IgD-negative memory B cell (primary cell): Measurements from ENCODE around the gene IGSF21. TPM values are rescaled to one million over a fixed set of nuclear protein-coding genes. Genes with fewer than 3 reads are reported as not detected.
A peak's percentile ranks its signal among the peaks of the same experiment; 100 is the strongest.

Source experiments
- H3K27ac Mint-ChIP-seq, 3 donors: one replicate each; pipeline ENCODE4 v1.8.0; 2020 to 2022; ENCODE audit warnings: mild to moderate bottlenecking in 3 of 3, mixed read lengths in 3 of 3, moderate library complexity in 1 of 3
- H3K27me3 Mint-ChIP-seq: one replicate; pipeline ENCODE4 v1.8.0; 2021; ENCODE audit warnings: mixed read lengths
- H3K36me3 Mint-ChIP-seq: one replicate; pipeline ENCODE4 v1.8.0; 2020; ENCODE audit warnings: mild to moderate bottlenecking, mixed read lengths
- H3K4me1 Mint-ChIP-seq, 3 donors: one replicate each; pipeline ENCODE4 v1.8.0; 2020 to 2022; ENCODE audit warnings: mixed read lengths in 3 of 3, mild to moderate bottlenecking in 1 of 3
- H3K4me3 Mint-ChIP-seq, 4 donors: one replicate each; pipeline ENCODE4 v1.8.0; 2020 to 2022; ENCODE audit warnings: mild to moderate bottlenecking in 4 of 4, mixed read lengths in 4 of 4, moderate library complexity in 3 of 4
- H3K9me3 Mint-ChIP-seq, 3 donors: one replicate each; pipeline ENCODE4 v1.8.0; 2020 to 2021; ENCODE audit warnings: mixed read lengths in 3 of 3, mild to moderate bottlenecking in 1 of 3
- polyA plus RNA-seq: library from polyadenylated mRNA; unstranded; fragments of 300-500 nt; fragmentation: Illumina TruSeq; gene quantifications from one replicate; pipeline ENCODE4 v1.2.3, GENCODE V29; 2021

The IGSF21 gene
- not detected for polyA plus RNA-seq

- Mint-ChIP-seq H3K4me1 (peaks cover 6 to 9% (median 7%) of the 10 kb centered on the region in 3 donors), H3K27ac (no peak within 1 kb of the TSS), H3K27me3 (peaks cover 52% of the 10 kb centered on the region), H3K4me3 (no peak within 1 kb of the TSS), H3K9me3 (peaks cover 0 to 2% (median 0%) of the 10 kb centered on the region in 3 donors), H3K36me3 (no peaks in the 10 kb centered on the region)
Measured at GRCh38 chr1:18107369-18108298, at the start of gene IGSF21. Gene IGSF21, plus strand, starts transcription at chr1:18107798. Its CDS starts 331 bp downstream, at chr1:18108129.

DNA sequence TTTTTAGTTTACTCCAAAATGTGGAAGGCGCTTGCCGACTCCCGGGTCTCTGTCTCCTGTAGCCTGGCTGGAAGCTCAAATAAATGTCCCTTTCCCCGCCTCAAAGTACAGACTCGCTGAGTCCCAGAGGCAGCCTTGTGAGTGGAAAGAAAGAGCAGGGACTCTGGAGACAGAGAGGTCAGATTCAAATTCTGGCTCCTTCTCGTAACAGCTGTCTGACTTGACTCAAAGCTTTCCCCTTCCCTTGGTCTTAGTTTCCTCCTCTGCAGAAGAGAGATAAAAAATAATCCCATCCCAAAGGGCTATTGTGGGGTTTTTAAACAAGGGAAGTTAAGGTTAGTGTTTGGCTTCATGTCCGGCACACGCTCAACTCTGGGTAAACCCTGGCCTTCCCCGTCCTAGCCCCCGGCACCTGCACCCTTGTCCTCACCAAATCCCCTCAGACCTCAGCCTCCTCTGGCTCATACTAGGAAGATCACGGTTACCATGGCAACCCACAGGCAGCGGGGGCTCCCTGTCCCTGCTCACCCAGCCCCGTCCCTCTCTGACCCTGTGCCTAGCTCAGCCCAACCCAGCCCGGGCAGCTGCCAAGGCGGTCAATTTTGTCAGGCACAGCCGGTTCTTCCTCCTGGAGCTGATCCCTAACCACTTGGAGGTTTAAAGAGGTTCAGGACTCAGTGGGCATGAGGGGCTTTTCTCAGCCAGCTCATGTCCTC, 49.2 kb upstream of the IGSF21 start:
- H3K36me3 Mint-ChIP-seq, result peaks cover 1% of the 10 kb centered on the region
- peaks cover 3 to 6% (median 3%) of the 10 kb centered on the region in 3 donors for H3K9me3 Mint-ChIP-seq
- no peak overlapping the region for H3K27ac Mint-ChIP-seq
- peaks cover 4% of the 10 kb centered on the region for H3K27me3 Mint-ChIP-seq
- H3K4me3 Mint-ChIP-seq, result no peak overlapping the region
- H3K4me1 Mint-ChIP-seq, result no peaks in the 10 kb centered on the region

DNA sequence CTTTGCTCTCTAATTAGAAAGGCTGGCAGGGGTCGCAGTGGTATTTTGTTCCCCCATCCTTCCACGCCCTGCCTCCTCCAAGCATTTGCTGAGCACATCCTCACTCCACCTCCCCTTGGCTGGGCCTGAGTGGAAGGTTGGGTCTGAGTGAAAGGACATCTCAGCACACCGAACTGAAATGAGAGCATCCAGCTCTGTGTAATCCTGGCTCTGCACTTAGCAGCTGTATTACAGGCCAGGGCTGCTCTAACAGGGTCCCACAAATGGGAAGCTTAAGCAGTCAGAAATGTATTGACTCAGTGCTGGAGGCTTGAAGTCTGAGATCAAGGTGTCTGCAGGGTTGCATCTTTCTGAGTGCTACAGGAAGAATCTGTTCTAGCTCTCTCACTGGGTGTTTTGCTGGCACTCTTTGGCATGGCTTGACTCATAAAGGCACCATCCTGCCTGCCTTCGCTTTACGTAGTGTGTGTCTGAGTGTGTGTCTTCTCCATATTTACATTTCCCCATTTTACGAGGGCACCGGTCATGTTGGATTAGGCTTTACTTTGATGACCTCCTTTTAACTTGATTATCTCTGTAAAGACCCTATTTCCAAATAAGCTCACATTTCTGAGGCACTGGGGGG, 48.5 kb upstream of the IGSF21 start:
- Mint-ChIP-seq H3K36me3 (peaks cover 1% of the 10 kb centered on the region), H3K4me3 (no peak overlapping the region), H3K27ac (no peak overlapping the region), H3K4me1 (no peaks in the 10 kb centered on the region), H3K9me3 (peaks cover 3 to 6% (median 4%) of the 10 kb centered on the region in 3 donors), H3K27me3 (peaks cover 4% of the 10 kb centered on the region)

- Mint-ChIP-seq H3K9me3 (peaks cover 3 to 6% (median 4%) of the 10 kb centered on the region in 3 donors), H3K36me3 (peaks cover 1% of the 10 kb centered on the region), H3K27ac (peak overlapping the region in 1 of 3 donors; percentile 1), H3K4me1 (no peaks in the 10 kb centered on the region), H3K27me3 (peaks cover 2% of the 10 kb centered on the region), H3K4me3 (no peak overlapping the region)
Measured at GRCh38 chr1:18060366-18060765, 47.2 kb upstream of the IGSF21 start.

- Mint-ChIP-seq H3K36me3 (peaks cover 1% of the 10 kb centered on the region), H3K4me3 (no peak overlapping the region), H3K27ac (no peak overlapping the region), H3K4me1 (no peaks in the 10 kb centered on the region), H3K27me3 (peaks cover 3% of the 10 kb centered on the region), H3K9me3 (peaks cover 3 to 6% (median 4%) of the 10 kb centered on the region in 3 donors)
Measured at GRCh38 chr1:18062185-18062584, 45.4 kb upstream of the IGSF21 start.

DNA sequence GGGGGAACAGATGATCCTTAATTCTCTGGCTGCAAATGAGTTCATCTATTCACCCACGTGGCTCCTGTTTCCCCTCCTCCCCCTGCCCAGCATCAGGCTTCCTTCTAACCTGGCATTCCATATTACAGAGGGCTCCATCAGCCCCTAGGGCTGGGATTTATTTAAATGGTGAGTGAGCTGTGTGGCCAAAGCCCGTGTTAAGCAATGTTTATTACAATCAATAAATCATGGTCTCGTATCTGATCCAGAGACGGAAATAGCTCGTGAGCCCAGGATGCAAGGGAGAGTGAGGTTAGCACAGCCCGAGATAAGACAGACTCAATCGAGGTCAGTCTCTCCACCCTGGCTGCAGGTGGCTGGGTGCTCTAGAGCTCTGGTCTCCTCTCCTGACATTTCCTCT, 43.1 kb upstream of the IGSF21 start:
- Mint-ChIP-seq H3K4me3 (no peak overlapping the region), H3K27ac (no peak overlapping the region), H3K9me3 (peaks cover 3 to 10% (median 4%) of the 10 kb centered on the region in 3 donors), H3K27me3 (peaks cover 3% of the 10 kb centered on the region), H3K36me3 (peaks cover 1% of the 10 kb centered on the region), H3K4me1 (peaks cover 0 to 3% (median 0%) of the 10 kb centered on the region in 3 donors)

DNA sequence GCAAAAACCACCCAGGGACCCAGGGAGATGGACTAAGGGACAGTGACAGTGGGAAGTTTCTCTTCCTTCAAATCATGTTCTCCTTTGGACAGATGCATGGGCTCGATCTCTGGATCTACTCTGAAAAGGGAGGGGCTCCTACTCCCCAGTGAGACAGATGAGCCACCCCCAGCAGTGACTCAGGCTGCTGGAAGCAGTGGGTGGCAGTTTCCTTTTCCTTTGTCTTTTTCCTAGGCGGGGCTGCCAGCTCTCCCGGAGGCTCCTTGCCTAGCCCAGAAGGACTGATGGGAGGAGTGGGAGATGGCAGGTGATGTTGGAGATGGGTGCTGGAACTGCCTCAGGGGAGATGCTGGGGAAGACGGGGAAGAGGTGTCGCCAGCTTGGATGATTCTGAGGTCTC, 41.0 kb upstream of the IGSF21 start:
- Mint-ChIP-seq H3K27me3 (peaks cover 3% of the 10 kb centered on the region), H3K4me3 (no peak overlapping the region), H3K36me3 (peaks cover 1% of the 10 kb centered on the region), H3K9me3 (peaks cover 5 to 10% (median 6%) of the 10 kb centered on the region in 3 donors), H3K27ac (peak overlapping the region in 1 of 3 donors; percentile 16), H3K4me1 (peaks cover 0 to 3% (median 0%) of the 10 kb centered on the region in 3 donors)

DNA sequence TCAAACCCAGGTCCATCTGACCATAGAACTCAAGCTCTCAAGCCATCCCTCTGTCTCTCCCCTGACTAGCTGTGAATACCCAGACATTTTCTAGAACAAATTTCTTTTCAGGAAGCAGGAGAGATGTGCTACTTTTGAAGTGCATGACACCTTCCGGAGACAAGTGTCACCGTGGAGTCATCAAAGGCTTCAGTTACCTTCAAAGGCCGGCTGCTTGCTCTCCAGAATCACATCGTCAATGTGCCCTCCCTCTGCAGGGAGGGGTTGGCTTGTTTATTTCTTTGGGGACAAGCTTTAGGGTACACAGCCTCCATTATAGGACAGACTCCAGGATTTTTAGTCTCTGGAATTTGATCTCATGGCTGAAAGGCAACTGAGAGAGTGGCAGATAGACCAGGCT, 37.7 kb upstream of the IGSF21 start:
- Mint-ChIP-seq H3K27ac (no peak overlapping the region), H3K27me3 (peaks cover 4% of the 10 kb centered on the region), H3K9me3 (peaks cover 2 to 4% (median 4%) of the 10 kb centered on the region in 3 donors), H3K4me1 (peaks cover 0 to 3% (median 0%) of the 10 kb centered on the region in 3 donors), H3K36me3 (no peaks in the 10 kb centered on the region), H3K4me3 (no peak overlapping the region)

DNA sequence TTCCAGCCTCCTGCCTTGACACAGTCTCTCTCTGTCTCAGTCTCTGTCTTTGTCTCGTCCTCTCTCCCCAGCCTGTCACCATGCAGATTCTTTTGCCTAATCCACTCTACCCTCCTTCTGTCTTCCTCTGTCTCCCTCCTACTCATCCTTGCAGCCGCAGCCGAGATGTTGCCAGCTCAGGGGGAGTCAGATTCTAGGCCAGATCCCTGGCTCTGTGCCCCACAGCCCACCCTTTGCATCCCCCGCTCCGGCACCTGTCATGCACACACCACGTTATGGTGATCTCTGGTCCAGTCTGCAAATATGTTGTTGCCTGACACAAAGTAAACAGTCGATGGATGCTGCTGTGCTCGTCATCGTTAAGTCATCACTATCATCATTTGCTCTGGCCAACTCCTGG, 35.5 kb upstream of the IGSF21 start:
- Mint-ChIP-seq H3K9me3 (peaks cover 2 to 4% (median 4%) of the 10 kb centered on the region in 3 donors), H3K36me3 (no peaks in the 10 kb centered on the region), H3K4me1 (peaks cover 0 to 3% (median 0%) of the 10 kb centered on the region in 3 donors), H3K27ac (no peak overlapping the region), H3K27me3 (peaks cover 3% of the 10 kb centered on the region), H3K4me3 (no peak overlapping the region)

GRCh38 chr1:18073066-18073642, 34.4 kb upstream of the IGSF21 start:
- H3K4me1 Mint-ChIP-seq, result peaks cover 0 to 1% (median 0%) of the 10 kb centered on the region in 3 donors
- no peak overlapping the region for H3K27ac Mint-ChIP-seq
- H3K4me3 Mint-ChIP-seq, result no peak overlapping the region
- peaks cover 0 to 4% (median 2%) of the 10 kb centered on the region in 3 donors for H3K9me3 Mint-ChIP-seq
- H3K36me3 Mint-ChIP-seq, result no peaks in the 10 kb centered on the region
- peaks cover 3% of the 10 kb centered on the region for H3K27me3 Mint-ChIP-seq

DNA sequence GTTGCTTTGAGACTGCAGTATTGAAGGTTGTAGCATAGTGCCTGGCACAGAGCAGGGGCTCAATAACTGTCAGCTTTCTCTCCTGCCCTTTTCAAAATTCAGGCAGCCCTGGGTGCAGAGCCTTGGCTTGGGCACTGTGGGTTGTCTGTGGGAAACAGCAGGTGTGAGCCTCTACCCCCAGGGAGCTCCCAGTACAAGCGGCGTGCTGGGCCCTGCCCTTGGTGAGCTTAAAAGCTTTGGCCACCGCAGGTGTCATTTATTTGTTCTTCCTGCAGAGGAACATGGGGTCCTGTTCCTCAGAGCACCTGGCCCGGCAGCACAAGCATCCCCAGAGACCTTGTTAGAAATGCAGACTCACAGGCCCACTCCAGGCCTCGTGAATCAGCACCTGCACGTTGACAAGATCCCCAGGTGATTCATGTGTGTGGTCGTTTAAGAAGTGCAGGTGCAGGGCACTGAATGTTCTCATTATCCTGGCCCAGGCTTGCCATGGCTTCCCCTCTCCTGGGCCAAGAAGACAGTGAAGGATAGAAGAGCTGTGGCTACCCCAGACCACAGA, 29.9 kb upstream of the IGSF21 start:
- peaks cover 1% of the 10 kb centered on the region for H3K36me3 Mint-ChIP-seq
- H3K27ac Mint-ChIP-seq, result no peak overlapping the region
- H3K27me3 Mint-ChIP-seq, result peaks cover 3% of the 10 kb centered on the region
- H3K9me3 Mint-ChIP-seq, result peaks cover 0 to 3% (median 0%) of the 10 kb centered on the region in 3 donors
- H3K4me1 Mint-ChIP-seq, result no peaks in the 10 kb centered on the region
- no peak overlapping the region for H3K4me3 Mint-ChIP-seq

GRCh38 chr1:18079941-18080735, 27.5 kb upstream of the IGSF21 start:
- peaks cover 3% of the 10 kb centered on the region for H3K36me3 Mint-ChIP-seq
- H3K27me3 Mint-ChIP-seq, result peaks cover 7% of the 10 kb centered on the region
- no peaks in the 10 kb centered on the region for H3K4me1 Mint-ChIP-seq
- H3K9me3 Mint-ChIP-seq, result peaks cover 0 to 3% (median 0%) of the 10 kb centered on the region in 3 donors
- H3K4me3 Mint-ChIP-seq, result no peak overlapping the region
- no peak overlapping the region for H3K27ac Mint-ChIP-seq

DNA sequence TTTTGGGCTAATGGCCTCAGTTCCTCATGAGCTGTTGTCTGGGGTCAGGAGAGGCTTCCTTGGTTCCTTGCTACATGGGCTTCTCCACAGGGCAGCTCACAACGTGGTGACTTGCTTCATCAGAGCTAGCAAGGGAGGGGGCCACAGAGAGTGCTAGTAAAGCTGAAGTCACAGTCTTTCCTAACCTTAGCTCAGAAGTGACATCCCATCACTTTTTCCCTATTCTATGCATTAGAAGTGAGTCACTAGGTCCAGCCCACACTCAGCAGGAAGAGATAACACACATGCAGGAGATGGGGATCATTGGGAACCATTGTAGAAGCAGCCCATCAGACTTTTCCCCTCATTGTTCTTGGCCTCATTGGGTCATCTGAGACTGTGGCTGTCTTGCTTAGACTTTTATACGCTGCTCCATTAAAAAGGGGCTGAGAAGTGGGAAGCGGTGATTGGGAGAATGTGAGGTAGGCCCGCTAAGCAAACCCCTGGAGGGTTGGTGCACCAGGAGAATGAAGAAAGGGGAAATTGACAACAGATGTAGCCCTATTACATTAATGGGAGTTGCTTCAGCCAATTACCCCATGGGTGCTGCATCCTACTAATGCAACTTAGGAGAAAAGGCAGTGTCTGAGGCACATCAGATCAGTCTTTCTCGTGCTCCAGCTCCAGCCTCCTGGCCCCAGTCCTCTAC, 22.1 kb upstream of the IGSF21 start:
- Mint-ChIP-seq H3K4me3 (no peak overlapping the region), H3K36me3 (peaks cover 2% of the 10 kb centered on the region), H3K27ac (no peak overlapping the region), H3K4me1 (no peaks in the 10 kb centered on the region), H3K9me3 (peaks cover 0 to 3% (median 3%) of the 10 kb centered on the region in 3 donors), H3K27me3 (peaks cover 7% of the 10 kb centered on the region)
